PFSK-1 (cell line): ENCODE data around the gene SMIM35.

Experiments
- FOXP2 ChIP-seq: optimal IDR thresholded peaks from 2 replicates; pipeline ENCODE3; 2011; ENCODE audit warnings: borderline replicate concordance, control low read depth, inconsistent platforms; ENCODE audit not compliant: insufficient read depth; ENCODE audit errors: extremely low read length, extremely low read depth
- POLR2AphosphoS5 ChIP-seq: IDR thresholded peaks from 2 replicates; pipeline ENCODE4 v1.6.1; 2012; ENCODE audit warnings: low read depth, mild to moderate bottlenecking, control low read depth, low read length, moderate library complexity
- SIN3A ChIP-seq: IDR thresholded peaks from 2 replicates; pipeline ENCODE4 v1.6.1; 2012; ENCODE audit warnings: mild to moderate bottlenecking, low read length, moderate library complexity, borderline replicate concordance; ENCODE audit not compliant: insufficient read depth
- TAF1 ChIP-seq: IDR thresholded peaks from 2 replicates; pipeline ENCODE4 v1.6.1; 2012; ENCODE audit warnings: low read length, control low read depth, borderline replicate concordance; ENCODE audit not compliant: insufficient read depth
- TF ChIP-seq, protein P1 (sequence below), 2 experiments: IDR thresholded peaks; 2 replicates each; pipeline versions ENCODE4 v1.6.1 to v1.8.0; 2011 to 2012; ENCODE audit warnings: low read depth in 2 of 2, low read length in 2 of 2, control low read depth in 1 of 2, inconsistent platforms in 1 of 2, mild to moderate bottlenecking in 1 of 2, moderate library complexity in 1 of 2; ENCODE audit not compliant: insufficient read depth in 1 of 2

The SMIM35 gene

DNA sequence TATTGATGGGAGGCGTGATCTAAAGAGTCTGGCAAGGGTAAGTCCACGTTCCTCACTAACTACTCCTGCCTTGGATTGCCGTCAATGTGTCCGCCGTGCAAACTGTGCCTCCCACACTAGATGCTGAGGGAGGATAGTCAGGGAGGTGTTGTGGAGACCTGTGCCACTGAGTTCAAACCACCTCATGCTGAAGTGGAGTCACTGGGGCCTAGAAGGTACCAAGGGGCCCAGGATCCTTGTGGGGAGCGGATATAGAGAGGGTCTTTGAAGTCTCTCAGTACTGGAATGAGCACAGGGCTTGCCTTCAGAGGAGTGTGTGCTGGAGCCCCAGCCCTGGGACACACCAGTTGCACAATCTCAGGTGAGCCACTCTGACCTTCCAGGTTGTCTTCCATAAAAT lies 37.0 kb downstream of the SMIM35 start:
- TF ChIP-seq, protein P1, sequence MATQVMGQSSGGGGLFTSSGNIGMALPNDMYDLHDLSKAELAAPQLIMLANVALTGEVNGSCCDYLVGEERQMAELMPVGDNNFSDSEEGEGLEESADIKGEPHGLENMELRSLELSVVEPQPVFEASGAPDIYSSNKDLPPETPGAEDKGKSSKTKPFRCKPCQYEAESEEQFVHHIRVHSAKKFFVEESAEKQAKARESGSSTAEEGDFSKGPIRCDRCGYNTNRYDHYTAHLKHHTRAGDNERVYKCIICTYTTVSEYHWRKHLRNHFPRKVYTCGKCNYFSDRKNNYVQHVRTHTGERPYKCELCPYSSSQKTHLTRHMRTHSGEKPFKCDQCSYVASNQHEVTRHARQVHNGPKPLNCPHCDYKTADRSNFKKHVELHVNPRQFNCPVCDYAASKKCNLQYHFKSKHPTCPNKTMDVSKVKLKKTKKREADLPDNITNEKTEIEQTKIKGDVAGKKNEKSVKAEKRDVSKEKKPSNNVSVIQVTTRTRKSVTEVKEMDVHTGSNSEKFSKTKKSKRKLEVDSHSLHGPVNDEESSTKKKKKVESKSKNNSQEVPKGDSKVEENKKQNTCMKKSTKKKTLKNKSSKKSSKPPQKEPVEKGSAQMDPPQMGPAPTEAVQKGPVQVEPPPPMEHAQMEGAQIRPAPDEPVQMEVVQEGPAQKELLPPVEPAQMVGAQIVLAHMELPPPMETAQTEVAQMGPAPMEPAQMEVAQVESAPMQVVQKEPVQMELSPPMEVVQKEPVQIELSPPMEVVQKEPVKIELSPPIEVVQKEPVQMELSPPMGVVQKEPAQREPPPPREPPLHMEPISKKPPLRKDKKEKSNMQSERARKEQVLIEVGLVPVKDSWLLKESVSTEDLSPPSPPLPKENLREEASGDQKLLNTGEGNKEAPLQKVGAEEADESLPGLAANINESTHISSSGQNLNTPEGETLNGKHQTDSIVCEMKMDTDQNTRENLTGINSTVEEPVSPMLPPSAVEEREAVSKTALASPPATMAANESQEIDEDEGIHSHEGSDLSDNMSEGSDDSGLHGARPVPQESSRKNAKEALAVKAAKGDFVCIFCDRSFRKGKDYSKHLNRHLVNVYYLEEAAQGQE (IDR thresholded peaks at IDR 0.05; ENCODE audit: insufficient read depth in 1 of 2, low read depth in 2 of 2, low read length in 2 of 2): no peak
- TF ChIP-seq TAF1: no peak
- TF ChIP-seq FOXP2: no peak
- TF ChIP-seq POLR2AphosphoS5: no peak
- no peak for TF ChIP-seq SIN3A

DNA sequence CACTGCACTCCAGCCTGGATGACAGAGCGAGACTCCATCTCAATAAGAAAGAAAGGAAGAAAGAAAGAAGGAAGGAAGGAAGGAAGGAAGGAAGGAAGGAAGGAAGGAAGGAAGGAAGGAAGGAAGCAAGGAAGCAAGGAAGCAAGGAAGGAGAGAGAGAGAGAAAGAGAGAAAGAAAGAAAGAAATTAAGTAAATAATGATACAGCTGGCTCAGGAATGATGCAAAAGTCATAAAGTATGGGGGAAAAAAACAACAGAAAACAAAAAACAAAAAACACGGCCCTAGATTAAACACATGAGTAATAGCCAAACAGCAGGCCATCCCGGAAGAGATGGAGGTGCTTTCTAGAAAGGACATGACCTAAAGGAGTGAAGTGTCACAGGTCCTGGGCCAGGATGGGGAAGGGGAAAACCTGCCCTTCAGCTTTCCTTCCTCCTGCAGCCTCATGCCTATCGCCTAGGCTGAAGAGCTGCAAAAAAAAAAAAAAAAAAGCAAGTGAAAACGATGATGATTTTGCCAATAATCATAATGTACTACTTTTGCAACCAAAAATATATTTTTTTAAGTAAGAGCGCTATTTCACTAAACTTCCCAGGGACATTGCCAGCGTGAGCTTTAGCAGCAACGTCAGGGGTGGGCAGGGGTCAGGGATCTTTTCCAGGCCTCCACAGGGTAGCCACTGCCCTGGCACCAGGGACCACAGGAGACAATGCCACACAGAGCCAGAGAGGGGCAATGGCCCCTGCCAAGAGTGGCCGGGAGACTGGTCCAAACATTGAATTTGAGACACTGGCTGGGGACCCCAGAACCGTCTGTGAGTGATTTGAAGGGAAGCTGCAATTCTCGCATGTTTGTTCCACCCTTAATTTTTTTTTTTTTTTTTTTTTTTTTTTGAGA lies 38.0 kb downstream of the SMIM35 start:
- TF ChIP-seq TAF1 (no peak), FOXP2 (no peak), SIN3A (no peak), POLR2AphosphoS5 (no peak)
- TF ChIP-seq, protein P1 (IDR thresholded peaks at IDR 0.05; ENCODE audit: insufficient read depth in 1 of 2, low read depth in 2 of 2, low read length in 2 of 2): no peak

DNA sequence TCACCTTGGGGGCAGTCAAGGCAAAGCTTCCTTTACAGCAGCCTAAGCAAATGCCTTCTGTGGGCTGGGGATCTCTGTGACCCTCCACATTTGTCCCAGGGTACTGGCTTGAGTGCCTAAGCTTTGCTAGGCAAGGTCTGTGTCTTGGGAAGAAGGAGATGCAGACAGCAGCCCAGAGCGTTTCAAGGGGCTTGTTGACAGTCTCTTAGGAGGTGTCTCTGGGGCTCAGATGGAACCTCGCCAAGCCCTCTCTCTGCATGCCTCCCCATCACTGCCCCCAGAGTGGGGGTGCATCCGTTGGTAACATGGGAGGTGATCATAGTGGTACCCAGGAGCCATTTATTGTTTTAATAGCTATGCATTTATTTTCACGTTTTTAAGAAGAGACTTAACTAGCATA lies 39.0 kb downstream of the SMIM35 start:
- no peak for TF ChIP-seq SIN3A
- TF ChIP-seq, protein P1 (IDR thresholded peaks at IDR 0.05; ENCODE audit: insufficient read depth in 1 of 2, low read depth in 2 of 2, low read length in 2 of 2): no peak
- no peak for TF ChIP-seq FOXP2
- TF ChIP-seq POLR2AphosphoS5: no peak
- no peak for TF ChIP-seq TAF1

DNA sequence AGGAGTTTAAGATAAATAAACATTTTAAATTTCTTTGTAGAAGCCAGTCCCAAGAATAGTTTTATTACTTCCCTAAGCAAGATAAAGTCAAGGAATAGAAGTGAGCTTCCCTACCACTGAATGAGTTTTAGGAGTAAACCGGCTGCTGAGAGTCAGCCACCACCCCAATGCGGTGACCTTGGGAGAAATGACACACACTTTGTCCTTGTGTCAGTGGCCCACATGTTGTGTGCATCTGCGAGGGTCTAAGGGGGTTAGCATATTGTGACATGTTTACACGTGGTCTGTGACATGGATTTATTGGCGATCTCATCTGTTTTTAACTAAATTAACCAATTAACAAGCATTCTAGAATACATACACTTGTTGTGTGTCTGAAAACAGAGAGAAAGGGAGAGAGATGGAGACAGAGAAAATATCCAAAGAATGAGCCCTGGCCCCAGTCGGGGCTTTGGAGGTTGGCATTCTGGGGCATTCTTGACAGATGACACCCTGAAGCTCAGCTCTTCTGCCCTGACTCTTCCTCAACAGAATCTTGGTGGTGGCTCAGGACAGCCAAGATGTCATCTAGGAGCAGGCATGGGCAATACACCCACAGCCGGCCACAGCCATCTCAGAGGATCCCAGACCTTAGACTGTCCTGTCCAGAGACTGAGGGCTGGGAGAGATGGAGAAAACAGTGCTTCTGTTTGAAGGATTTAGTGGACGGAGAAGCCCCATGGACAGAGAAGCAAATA lies 39.6 kb downstream of the SMIM35 start:
- TF ChIP-seq TAF1 (no peak), SIN3A (no peak), POLR2AphosphoS5 (no peak), FOXP2 (no peak)
- TF ChIP-seq, protein P1 (IDR thresholded peaks at IDR 0.05; ENCODE audit: insufficient read depth in 1 of 2, low read depth in 2 of 2, low read length in 2 of 2): no peak
